ENCODE results near the gene NFIA.

NFIA gene

GRCh38 chr1:61501971-61502916, 419.9 kb downstream of the NFIA start:
- H3K27ac ChIP-seq (ENCODE audit: low read depth, low read length), result no peak overlapping the region
- 91% methylated on average over 11 of the region's 12 CpGs for WGBS
- no peak overlapping the region for H3K4me3 ChIP-seq (ENCODE audit: low read length)
- no peaks in the 10 kb centered on the region for H3K9me3 ChIP-seq (ENCODE audit: insufficient read depth, low read depth, low read length)
- H3K36me3 ChIP-seq (ENCODE audit: insufficient read depth, low read length), result no peaks in the 10 kb centered on the region
- H3K4me1 ChIP-seq (ENCODE audit: insufficient read depth, low read length), result 0 out of 2 replicates have a peak, but pooled peaks cover 8% of the 10 kb centered on the region
- H3K9ac ChIP-seq (ENCODE audit: low read depth, low read length), result no peak overlapping the region
- no peaks in the 10 kb centered on the region for H3K27me3 ChIP-seq (ENCODE audit: insufficient read depth, low read length)

GRCh38 chr1:61504305-61504704, 421.9 kb downstream of the NFIA start:
- WGBS, result 89% methylated on average over 1 of the region's 1 CpG
- H3K36me3 ChIP-seq (ENCODE audit: insufficient read depth, low read length), result no peaks in the 10 kb centered on the region
- no peak overlapping the region for H3K9ac ChIP-seq (ENCODE audit: low read depth, low read length)
- H3K4me3 ChIP-seq (ENCODE audit: low read length), result no peak overlapping the region
- 0 out of 2 replicates have a peak, but pooled peaks cover 10% of the 10 kb centered on the region for H3K4me1 ChIP-seq (ENCODE audit: insufficient read depth, low read length)
- H3K27me3 ChIP-seq (ENCODE audit: insufficient read depth, low read length), result no peaks in the 10 kb centered on the region
- H3K27ac ChIP-seq (ENCODE audit: low read depth, low read length), result no peak overlapping the region
- no peaks in the 10 kb centered on the region for H3K9me3 ChIP-seq (ENCODE audit: insufficient read depth, low read depth, low read length)

- Histone ChIP-seq H3K27me3 (ENCODE audit: insufficient read depth, low read length) (no peaks in the 10 kb centered on the region), H3K4me1 (ENCODE audit: insufficient read depth, low read length) (0 out of 2 replicates have a peak, but pooled peaks cover 10% of the 10 kb centered on the region), H3K9ac (ENCODE audit: low read depth, low read length) (no peak overlapping the region), H3K27ac (ENCODE audit: low read depth, low read length) (no peak overlapping the region), H3K4me3 (ENCODE audit: low read length) (no peak overlapping the region), H3K36me3 (ENCODE audit: insufficient read depth, low read length) (no peaks in the 10 kb centered on the region), H3K9me3 (ENCODE audit: insufficient read depth, low read depth, low read length) (no peaks in the 10 kb centered on the region)
- 91% methylated on average over 4 of the region's 4 CpGs for WGBS
Measured at GRCh38 chr1:61504852-61505390, 422.6 kb downstream of the NFIA start.

GRCh38 chr1:61506236-61506635, 423.9 kb downstream of the NFIA start:
- H3K36me3 ChIP-seq (ENCODE audit: insufficient read depth, low read length), result no peaks in the 10 kb centered on the region
- no peaks in the 10 kb centered on the region for H3K9me3 ChIP-seq (ENCODE audit: insufficient read depth, low read depth, low read length)
- 70% methylated on average over 2 of the region's 2 CpGs for WGBS
- H3K4me1 ChIP-seq (ENCODE audit: insufficient read depth, low read length), result 0 out of 2 replicates have a peak, but pooled peaks cover 10% of the 10 kb centered on the region
- no peak overlapping the region for H3K9ac ChIP-seq (ENCODE audit: low read depth, low read length)
- no peak overlapping the region for H3K27ac ChIP-seq (ENCODE audit: low read depth, low read length)
- H3K27me3 ChIP-seq (ENCODE audit: insufficient read depth, low read length), result no peaks in the 10 kb centered on the region
- no peak overlapping the region for H3K4me3 ChIP-seq (ENCODE audit: low read length)

GRCh38 chr1:61506944-61507500, 424.7 kb downstream of the NFIA start:
- WGBS, result 83% methylated on average over 1 of the region's 4 CpGs
- H3K9ac ChIP-seq (ENCODE audit: low read depth, low read length), result no peak overlapping the region

More at GRCh38 chr1:61506944-61507500, 424.7 kb downstream of the NFIA start:
- Histone ChIP-seq H3K27me3 (ENCODE audit: insufficient read depth, low read length) (no peaks in the 10 kb centered on the region), H3K9me3 (ENCODE audit: insufficient read depth, low read depth, low read length) (no peaks in the 10 kb centered on the region), H3K4me3 (ENCODE audit: low read length) (no peak overlapping the region), H3K4me1 (ENCODE audit: insufficient read depth, low read length) (0 out of 2 replicates have a peak, but pooled peaks cover 10% of the 10 kb centered on the region), H3K36me3 (ENCODE audit: insufficient read depth, low read length) (no peaks in the 10 kb centered on the region), H3K27ac (ENCODE audit: low read depth, low read length) (no peak overlapping the region)

All from HUES64 (cell line).